ENCODE measurements around the gene BICC1. TPM values are rescaled to one million over a fixed set of nuclear protein-coding genes. Genes with fewer than 3 reads are reported as not detected.

The BICC1 gene
- total RNA-seq, 1 experiment from 2014 or later, result 118 TPM

- peaks cover 18% of the 10 kb centered on the region for H3K4me1 Mint-ChIP-seq (ENCODE audit: low read depth, unreplicated experiment)
Observed at GRCh38 chr10:58621379-58622077, 108.9 kb downstream of the BICC1 start.

GRCh38 chr10:58622246-58622645 is 109.6 kb downstream of the BICC1 start:
- intact Hi-C loops (cut with micrococcal nuclease; ENCODE audit: unreplicated experiment), result no loop called here
- BruUV-seq (replicated peaks), result no TSS peak
- ChIA-PET CTCF (no interaction called here), POLR2A (no interaction called here)
- no peak for DNase-seq
- Mint-ChIP-seq H3K36me3 (ENCODE audit: insufficient read depth, unreplicated experiment) (peaks cover 66% of the 10 kb centered on the region), H3K9me3 (ENCODE audit: unreplicated experiment) (peaks cover 12% of the 10 kb centered on the region), H3K4me3 (ENCODE audit: unreplicated experiment) (no peak overlapping the region), H3K4me1 (ENCODE audit: low read depth, unreplicated experiment) (peaks cover 18% of the 10 kb centered on the region), H3K27me3 (ENCODE audit: insufficient read depth, unreplicated experiment) (no peaks in the 10 kb centered on the region), H3K27ac (ENCODE audit: unreplicated experiment) (no peak overlapping the region)
- Histone ChIP-seq H3K27me3 (replicated peaks; ENCODE audit: control insufficient read depth, insufficient read depth, low read length) (no peaks in the 10 kb centered on the region), H3K9me3 (0 out of 2 replicates have a peak, but pooled peaks cover 1% of the 10 kb centered on the region), H3K4me3 (ENCODE audit: low read depth, low read length) (no peak overlapping the region), H3K4me1 (no peaks in the 10 kb centered on the region), H3K36me3 (ENCODE audit: control insufficient read depth, insufficient read depth, low read length) (no peaks in the 10 kb centered on the region; the same call in 1 of the 2 replicates)
- TF ChIP-seq CTCF (IDR thresholded peaks at IDR 0.05; ENCODE audit: insufficient read depth in 1 of 2, low read depth in 1 of 2, low read length in 1 of 2, severe bottlenecking in 1 of 2, unreplicated experiment in 1 of 2), result no peak

More at GRCh38 chr10:58621379-58622077, 108.9 kb downstream of the BICC1 start:
- Mint-ChIP-seq H3K27me3 (ENCODE audit: insufficient read depth, unreplicated experiment) (no peaks in the 10 kb centered on the region), H3K9me3 (ENCODE audit: unreplicated experiment) (peaks cover 12% of the 10 kb centered on the region), H3K27ac (ENCODE audit: unreplicated experiment) (no peak overlapping the region), H3K36me3 (ENCODE audit: insufficient read depth, unreplicated experiment) (peaks cover 67% of the 10 kb centered on the region), H3K4me3 (ENCODE audit: unreplicated experiment) (no peak overlapping the region)
- H3K27me3 ChIP-seq (replicated peaks; ENCODE audit: control insufficient read depth, insufficient read depth, low read length), result no peaks in the 10 kb centered on the region
- no peak for TF ChIP-seq CTCF (IDR thresholded peaks at IDR 0.05; ENCODE audit: insufficient read depth in 1 of 2, low read depth in 1 of 2, low read length in 1 of 2, severe bottlenecking in 1 of 2, unreplicated experiment in 1 of 2)
- DNase-seq, result no peak
- H3K36me3 ChIP-seq (ENCODE audit: control insufficient read depth, insufficient read depth, low read length), result peaks cover under 1% of the 10 kb centered on the region
- CTCF ChIA-PET, result no interaction called here
- no peaks in the 10 kb centered on the region for H3K4me1 ChIP-seq
- intact Hi-C loops (cut with micrococcal nuclease; ENCODE audit: unreplicated experiment), result no loop called here
- POLR2A ChIA-PET, result no interaction called here
- H3K9me3 ChIP-seq, result no peaks in the 10 kb centered on the region
- BruUV-seq (replicated peaks), result no TSS peak
- no peak overlapping the region for H3K4me3 ChIP-seq (ENCODE audit: low read depth, low read length)

GRCh38 chr10:58625070-58625469 is 112.4 kb downstream of the BICC1 start:
- POLR2A ChIA-PET, result no interaction called here
- intact Hi-C loops (cut with micrococcal nuclease; ENCODE audit: unreplicated experiment), result no loop called here
- Mint-ChIP-seq H3K27ac (ENCODE audit: unreplicated experiment) (no peak overlapping the region), H3K27me3 (ENCODE audit: insufficient read depth, unreplicated experiment) (no peaks in the 10 kb centered on the region), H3K36me3 (ENCODE audit: insufficient read depth, unreplicated experiment) (peaks cover 53% of the 10 kb centered on the region), H3K4me3 (ENCODE audit: unreplicated experiment) (no peak overlapping the region), H3K9me3 (ENCODE audit: unreplicated experiment) (no peaks in the 10 kb centered on the region), H3K4me1 (ENCODE audit: low read depth, unreplicated experiment) (peaks cover 13% of the 10 kb centered on the region)
- CTCF ChIA-PET, result no interaction called here
- Histone ChIP-seq H3K9me3 (peaks cover 9% of the 10 kb centered on the region; the same call in 1 of the 2 replicates), H3K4me3 (ENCODE audit: low read depth, low read length) (no peak overlapping the region), H3K27me3 (replicated peaks; ENCODE audit: control insufficient read depth, insufficient read depth, low read length) (no peaks in the 10 kb centered on the region), H3K36me3 (ENCODE audit: control insufficient read depth, insufficient read depth, low read length) (no peaks in the 10 kb centered on the region), H3K4me1 (no peaks in the 10 kb centered on the region)
- no TSS peak for BruUV-seq (replicated peaks)
- no peak for DNase-seq
- no peak for TF ChIP-seq CTCF (IDR thresholded peaks at IDR 0.05; ENCODE audit: insufficient read depth in 1 of 2, low read depth in 1 of 2, low read length in 1 of 2, severe bottlenecking in 1 of 2, unreplicated experiment in 1 of 2)
